GM20000 (cell line): ENCODE measurements around the gene ZSCAN5A.
"Not testable (repeated sequence)": the region's sequence is repeated elsewhere in the genome, so short reads cannot be mapped to it uniquely, and the experiment has no call there.

Experiments used
- DNase-seq: peaks from one replicate; pipeline ENCODE4 v3.0.0; 2012; ENCODE audit warnings: low spot score
- TF ChIP-seq, protein P1 (sequence below): IDR thresholded peaks from 2 replicates; pipeline ENCODE4 v1.5.1; 2012; ENCODE audit warnings: mild to moderate bottlenecking, control low read depth; ENCODE audit errors: extremely low read depth, missing control alignments

ZSCAN5A gene

GRCh38 chr19:56209091-56209490 lies 105.5 kb downstream of the ZSCAN5A start:
- DNase-seq, result no peak
- TF ChIP-seq, protein P1, sequence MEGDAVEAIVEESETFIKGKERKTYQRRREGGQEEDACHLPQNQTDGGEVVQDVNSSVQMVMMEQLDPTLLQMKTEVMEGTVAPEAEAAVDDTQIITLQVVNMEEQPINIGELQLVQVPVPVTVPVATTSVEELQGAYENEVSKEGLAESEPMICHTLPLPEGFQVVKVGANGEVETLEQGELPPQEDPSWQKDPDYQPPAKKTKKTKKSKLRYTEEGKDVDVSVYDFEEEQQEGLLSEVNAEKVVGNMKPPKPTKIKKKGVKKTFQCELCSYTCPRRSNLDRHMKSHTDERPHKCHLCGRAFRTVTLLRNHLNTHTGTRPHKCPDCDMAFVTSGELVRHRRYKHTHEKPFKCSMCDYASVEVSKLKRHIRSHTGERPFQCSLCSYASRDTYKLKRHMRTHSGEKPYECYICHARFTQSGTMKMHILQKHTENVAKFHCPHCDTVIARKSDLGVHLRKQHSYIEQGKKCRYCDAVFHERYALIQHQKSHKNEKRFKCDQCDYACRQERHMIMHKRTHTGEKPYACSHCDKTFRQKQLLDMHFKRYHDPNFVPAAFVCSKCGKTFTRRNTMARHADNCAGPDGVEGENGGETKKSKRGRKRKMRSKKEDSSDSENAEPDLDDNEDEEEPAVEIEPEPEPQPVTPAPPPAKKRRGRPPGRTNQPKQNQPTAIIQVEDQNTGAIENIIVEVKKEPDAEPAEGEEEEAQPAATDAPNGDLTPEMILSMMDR, result no peak

GRCh38 chr19:56207581-56207980 lies 107.1 kb downstream of the ZSCAN5A start:
- not testable (repeated sequence) for DNase-seq

GRCh38 chr19:56201973-56202372 lies 112.7 kb downstream of the ZSCAN5A start, which contains the start of gene ZSCAN5C:
Gene ZSCAN5C (plus strand): TSS chr19:56202273. CDS start chr19:56205914, 3,641 bp downstream.
- TF ChIP-seq, protein P1, result no peak

GRCh38 chr19:56199687-56200086 lies 115.0 kb downstream of the ZSCAN5A start:
- TF ChIP-seq, protein P1, result no peak
- no peak for DNase-seq

More at GRCh38 chr19:56201973-56202372, 112.7 kb downstream of the ZSCAN5A start, which contains the start of gene ZSCAN5C:
- DNase-seq, result no peak

GRCh38 chr19:56197646-56198045 lies 117.0 kb downstream of the ZSCAN5A start, which contains the start of gene ZSCAN5B:
Gene ZSCAN5B (minus strand): TSS chr19:56197783. CDS start chr19:56193052, 4,731 bp downstream.
- DNase-seq, result not testable (repeated sequence)

DNA sequence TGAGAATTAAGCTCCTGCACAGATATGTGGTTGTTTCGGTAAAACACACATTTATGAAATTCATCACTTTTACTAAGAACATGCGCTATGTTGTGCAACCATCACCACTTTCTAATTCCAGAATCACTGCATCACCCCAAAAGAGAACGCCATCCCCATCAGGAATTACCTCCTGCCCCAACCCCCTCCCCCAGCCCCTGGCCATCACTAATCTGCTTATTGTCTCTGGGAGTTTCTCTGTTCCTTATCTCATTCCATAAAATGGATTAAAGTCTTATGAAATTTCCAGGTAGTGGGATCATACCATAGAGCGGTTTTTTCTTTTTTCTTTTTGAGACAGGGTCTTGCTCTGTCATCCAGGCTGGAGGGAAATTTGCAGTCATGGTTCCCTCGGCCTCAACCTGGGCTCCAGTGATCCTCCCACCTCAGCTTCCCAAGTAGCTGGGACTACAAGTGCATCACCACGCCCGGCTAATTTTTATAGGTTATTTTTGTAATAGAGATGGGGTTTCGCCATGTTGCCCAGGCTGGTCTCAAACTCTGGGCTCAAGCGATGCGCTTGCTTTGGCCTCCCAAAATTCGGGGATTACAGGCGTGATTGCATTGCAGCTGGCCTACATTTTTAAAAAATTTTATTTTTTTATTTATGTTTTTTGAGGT lies 120.5 kb downstream of the ZSCAN5A start:
- DNase-seq, result no peak
- TF ChIP-seq, protein P1, result no peak

DNA sequence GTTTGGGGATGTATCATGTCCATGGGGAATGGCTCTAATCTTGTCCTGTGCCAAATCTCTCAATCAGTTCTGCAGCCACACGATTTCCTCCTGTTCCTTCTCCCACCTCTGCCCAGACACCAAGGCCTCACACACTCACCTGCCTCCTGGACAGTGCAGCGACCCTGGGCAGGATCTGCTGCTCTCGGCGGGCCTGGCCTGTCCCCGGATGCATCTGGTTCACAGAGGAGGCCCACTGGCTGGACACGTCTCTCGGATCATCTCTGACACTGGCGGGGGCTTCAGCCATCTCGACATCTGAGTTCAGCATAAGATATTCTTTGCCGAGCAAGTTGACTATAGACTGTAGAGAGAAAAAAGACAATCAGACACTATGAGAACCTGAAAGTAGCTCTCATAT lies 122.9 kb downstream of the ZSCAN5A start:
- TF ChIP-seq, protein P1, result no peak
- DNase-seq, result no peak

GRCh38 chr19:56191115-56191514 lies 123.5 kb downstream of the ZSCAN5A start:
- TF ChIP-seq, protein P1, result no peak

More at GRCh38 chr19:56191115-56191514, 123.5 kb downstream of the ZSCAN5A start:
- no peak for DNase-seq
